K562 (cell line): Measurements from ENCODE around the gene NECTIN4. TPM values are rescaled to one million over a fixed set of nuclear protein-coding genes. Genes with fewer than 3 reads are reported as not detected.
A peak's percentile ranks its signal among the peaks of the same experiment; 100 is the strongest.

Experiments
- AFF4 ChIP-seq: sonication (generic); formaldehyde crosslinking; IDR thresholded peaks from 2 replicates; pipeline ENCODE4 v1.8.0; 2023; ENCODE audit warnings: mild to moderate bottlenecking, missing genetic modification reagents
- ATF2 ChIP-seq: sonication (generic); formaldehyde crosslinking; IDR thresholded peaks from 2 replicates; pipeline ENCODE4 v1.8.1; 2022; ENCODE audit warnings: missing genetic modification reagents
- BCL6 ChIP-seq: fragments of 250-450 bp; sonication (Bioruptor Pico); IDR thresholded peaks from 2 replicates; pipeline ENCODE4 v1.4.0; 2020
- DDX20 ChIP-seq: fragments of 450-650 bp; IDR thresholded peaks from 2 replicates; pipeline ENCODE4 v1.6.1; 2016; ENCODE audit warnings: missing genetic modification characterization, low read depth, mild to moderate bottlenecking, missing compliant biosample characterization, moderate library complexity
- EWSR1 ChIP-seq: fragments of 450-650 bp; IDR thresholded peaks from 2 replicates; pipeline ENCODE4 v1.6.1; 2018; ENCODE audit warnings: borderline replicate concordance, mild to moderate bottlenecking, low read depth, moderate library complexity; ENCODE audit not compliant: partially characterized antibody
- NR3C1 ChIP-seq: sonication (generic); formaldehyde crosslinking; IDR thresholded peaks from 2 replicates; pipeline ENCODE4 v1.8.1; 2022; ENCODE audit warnings: missing genetic modification reagents
- POLR3A ChIP-seq: IDR thresholded peaks from 2 replicates; pipeline ENCODE4 v1.6.1; 2011; ENCODE audit warnings: borderline replicate concordance, mild to moderate bottlenecking, moderate library complexity; ENCODE audit not compliant: insufficient read length, insufficient read depth; ENCODE audit errors: extremely low read depth
- RERE ChIP-seq: sonication (generic); formaldehyde crosslinking; IDR thresholded peaks from 2 replicates; pipeline ENCODE4 v1.8.0; 2023; ENCODE audit warnings: missing genetic modification reagents, mild to moderate bottlenecking, borderline replicate concordance
- TBP ChIP-seq: optimal IDR thresholded peaks from 2 replicates; pipeline ENCODE3; 2011; ENCODE audit warnings: low read depth, low read length, improper control_type of control experiment
- YY1 ChIP-seq, 3 experiments: IDR thresholded peaks; 2 replicates each; pipeline ENCODE4 v1.6.1; 2011; ENCODE audit warnings: low read length in 2 of 3, mild to moderate bottlenecking in 2 of 3, moderate library complexity in 2 of 3, borderline replicate concordance in 1 of 3, control low read depth in 1 of 3, low read depth in 1 of 3; ENCODE audit not compliant: insufficient read depth in 3 of 3, insufficient replicate concordance in 2 of 3, control insufficient read depth in 1 of 3, insufficient read length in 1 of 3; ENCODE audit errors: extremely low read depth in 1 of 3
- ZBTB43 ChIP-seq: sonication (generic); formaldehyde crosslinking; IDR thresholded peaks from 2 replicates; pipeline ENCODE4 v1.8.0; 2023; ENCODE audit warnings: mild to moderate bottlenecking, missing genetic modification reagents
- ZNF217 ChIP-seq: sonication (generic); formaldehyde crosslinking; IDR thresholded peaks from 2 replicates; pipeline ENCODE4 v1.8.0; 2022; ENCODE audit warnings: mild to moderate bottlenecking, missing genetic modification reagents
- ZNF444 ChIP-seq: fragments of 250-450 bp; sonication (Bioruptor Pico); IDR thresholded peaks from 2 replicates; pipeline ENCODE4 v1.4.0; 2020; ENCODE audit warnings: mild to moderate bottlenecking, moderate library complexity
- ZNF561 ChIP-seq: fragments of 450-650 bp; formaldehyde crosslinking; conservative IDR thresholded peaks from 2 replicates; pipeline ENCODE4 v1.4.0; 2020; ENCODE audit warnings: mild to moderate bottlenecking, moderate library complexity
- polyA plus RNA-seq, 8 experiments: library from polyadenylated mRNA; depleted of rRNA in 4 of 8; stranded (reverse) in 5 of 8; unstranded in 3 of 8; fragments of >200 nt; fragmentation: Nextera tagmentation in 2 of 8; fragmentation: Illumina TruSeq in 1 of 8; extraction: Ambion mirVana in 2 of 8; extraction: Trizol in 1 of 8; gene quantifications; 2 replicates each; pipeline versions ENCODE4 v1.2.1 to v1.2.3, GENCODE V29; 2011 to 2014; ENCODE audit warnings: inconsistent platforms in 1 of 8, missing spikeins in 1 of 8
- total RNA-seq, 7 experiments: library from RNA; depleted of rRNA in 6 of 7; stranded (reverse); fragments of >200 nt in 6 of 7; fragmentation: Illumina TruSeq in 2 of 7; extraction: Trizol in 2 of 7; gene quantifications; 2 replicates each; pipeline versions ENCODE4 v1.2.1 to v1.2.3, GENCODE V29; 2011 to 2021; ENCODE audit warnings: low replicate concordance in 1 of 7

NECTIN4 gene
- total and polyA plus RNA-seq, 9 of the 15 experiments (the other 6 are each of a cell fraction or from before 2014, with no cell fraction given): 0.01 to 0.09 TPM; not detected in 7

GRCh38 chr1:161115132-161115711 is 25.9 kb upstream of the NECTIN4 start (continued):
- TF ChIP-seq RERE (CRISPR knock-in tag) (no peak), AFF4 (CRISPR knock-in tag) (no peak), DDX20 (no peak), ATF2 (no peak), ZNF561 (no peak), ZBTB43 (CRISPR knock-in tag) (no peak), YY1 (IDR thresholded peaks at IDR 0.05; ENCODE audit: borderline replicate concordance in 1 of 3, control insufficient read depth in 1 of 3, extremely low read depth in 1 of 3, insufficient read depth in 3 of 3, insufficient read length in 1 of 3, insufficient replicate concordance in 2 of 3, low read depth in 1 of 3, low read length in 2 of 3) (no peak), EWSR1 (no peak), TBP (peak; percentile 33), ZNF444 (no peak), ZNF217 (no peak), POLR3A (peak; percentile 59), NR3C1 (CRISPR knock-in tag) (no peak), BCL6 (CRISPR knock-in tag) (0 out of 2 replicates have a peak, but pooled peaks have one; percentile 25)
